Measurements from ENCODE around the gene ALX1.

- no peak for TF ChIP-seq CTCF (IDR thresholded peaks at IDR 0.05; ENCODE audit: low read depth, low read length, missing input control)
- TF ChIP-seq ATF3 (IDR thresholded peaks at IDR 0.05), result no peak
- no peak for TF ChIP-seq MAX (IDR thresholded peaks at IDR 0.05)
These were observed 30.0 kb downstream of the ALX1 start for GRCh38 chr12:85310025-85310424.
